ENCODE measurements around the gene MGMT.

DNA sequence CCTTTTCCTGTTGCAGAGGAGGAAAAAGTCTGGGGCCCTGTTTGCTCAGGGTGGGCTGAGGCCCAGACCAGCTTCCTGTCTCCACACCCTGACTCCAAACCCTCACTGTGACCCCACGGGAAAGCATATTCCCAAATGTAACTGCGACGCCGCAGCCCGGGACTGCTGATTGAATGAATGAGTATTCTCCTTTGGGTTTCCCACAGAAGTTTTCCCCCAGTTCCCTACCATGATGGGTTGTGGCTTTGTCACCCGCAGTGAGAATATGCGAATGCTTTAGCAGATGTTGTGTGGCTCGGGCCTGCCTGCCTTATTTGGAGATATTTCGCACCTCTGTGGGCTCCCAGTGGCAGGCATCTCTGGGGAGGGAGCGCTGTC, 50.6 kb downstream of the MGMT start:
- TF ChIP-seq, protein P1, sequence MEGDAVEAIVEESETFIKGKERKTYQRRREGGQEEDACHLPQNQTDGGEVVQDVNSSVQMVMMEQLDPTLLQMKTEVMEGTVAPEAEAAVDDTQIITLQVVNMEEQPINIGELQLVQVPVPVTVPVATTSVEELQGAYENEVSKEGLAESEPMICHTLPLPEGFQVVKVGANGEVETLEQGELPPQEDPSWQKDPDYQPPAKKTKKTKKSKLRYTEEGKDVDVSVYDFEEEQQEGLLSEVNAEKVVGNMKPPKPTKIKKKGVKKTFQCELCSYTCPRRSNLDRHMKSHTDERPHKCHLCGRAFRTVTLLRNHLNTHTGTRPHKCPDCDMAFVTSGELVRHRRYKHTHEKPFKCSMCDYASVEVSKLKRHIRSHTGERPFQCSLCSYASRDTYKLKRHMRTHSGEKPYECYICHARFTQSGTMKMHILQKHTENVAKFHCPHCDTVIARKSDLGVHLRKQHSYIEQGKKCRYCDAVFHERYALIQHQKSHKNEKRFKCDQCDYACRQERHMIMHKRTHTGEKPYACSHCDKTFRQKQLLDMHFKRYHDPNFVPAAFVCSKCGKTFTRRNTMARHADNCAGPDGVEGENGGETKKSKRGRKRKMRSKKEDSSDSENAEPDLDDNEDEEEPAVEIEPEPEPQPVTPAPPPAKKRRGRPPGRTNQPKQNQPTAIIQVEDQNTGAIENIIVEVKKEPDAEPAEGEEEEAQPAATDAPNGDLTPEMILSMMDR (conservative IDR thresholded peaks at IDR 0.05 in 1 of 2, IDR thresholded peaks at IDR 0.05 in 1 of 2; ENCODE audit: extremely low read depth in 1 of 2, insufficient read depth in 1 of 2, low read depth in 1 of 2, low read length in 2 of 2), result no peak
- TF ChIP-seq EZH2 (IDR thresholded peaks at IDR 0.05; ENCODE audit: borderline replicate concordance, low read length), result no peak
